Measurements from ENCODE around the gene TRIM66.

TRIM66 gene

GRCh38 chr11:8605971-8606563 is 76.4 kb downstream of the TRIM66 start:
- no peak for DNase-seq (ENCODE audit: low spot score)

GRCh38 chr11:8604078-8604723 is 78.3 kb downstream of the TRIM66 start:
- DNase-seq (ENCODE audit: low spot score): peak; percentile 8

- no peak for DNase-seq (ENCODE audit: low spot score)
These were observed 78.8 kb downstream of the TRIM66 start for GRCh38 chr11:8603696-8604077.

- no peak for DNase-seq (ENCODE audit: low spot score)
These were observed 80.9 kb downstream of the TRIM66 start for GRCh38 chr11:8601376-8602133.

- DNase-seq (ENCODE audit: low spot score): no peak
These were observed 84.0 kb downstream of the TRIM66 start for GRCh38 chr11:8598506-8598905.

GRCh38 chr11:8597182-8597581 is 85.3 kb downstream of the TRIM66 start:
- no peak for DNase-seq (ENCODE audit: low spot score)

GRCh38 chr11:8596504-8597046 is 85.9 kb downstream of the TRIM66 start:
- no peak for DNase-seq (ENCODE audit: low spot score)

GRCh38 chr11:8593935-8594909 is 88.2 kb downstream of the TRIM66 start, which contains the start of gene STK33:
TSS of gene STK33 (minus strand) at chr11:8594228. CDS start at chr11:8474905, 119,323 bp downstream.
- DNase-seq (ENCODE audit: low spot score): peak; percentile 1

- DNase-seq (ENCODE audit: low spot score): no peak
These were observed 89.0 kb downstream of the TRIM66 start for GRCh38 chr11:8593455-8593854.

GRCh38 chr11:8587915-8588314 is 94.5 kb downstream of the TRIM66 start:
- no peak for DNase-seq (ENCODE audit: low spot score)

- no peak for DNase-seq (ENCODE audit: low spot score)
These were observed 95.7 kb downstream of the TRIM66 start for GRCh38 chr11:8586805-8587204.

GRCh38 chr11:8586184-8586583 is 96.3 kb downstream of the TRIM66 start:
- no peak for DNase-seq (ENCODE audit: low spot score)

- no peak for DNase-seq (ENCODE audit: low spot score)
These were observed 98.0 kb downstream of the TRIM66 start for GRCh38 chr11:8584511-8584910.

- no peak for DNase-seq (ENCODE audit: low spot score)
These were observed 98.4 kb downstream of the TRIM66 start for GRCh38 chr11:8584082-8584481.

GRCh38 chr11:8581300-8581699 is 101.2 kb downstream of the TRIM66 start:
- DNase-seq (ENCODE audit: low spot score): no peak

GRCh38 chr11:8577791-8578581 is 104.5 kb downstream of the TRIM66 start:
- DNase-seq (ENCODE audit: low spot score): no peak

GRCh38 chr11:8574798-8575197 is 107.7 kb downstream of the TRIM66 start:
- no peak for DNase-seq (ENCODE audit: low spot score)

- DNase-seq (ENCODE audit: low spot score): no peak
These were observed 108.7 kb downstream of the TRIM66 start for GRCh38 chr11:8573777-8574176.

- no peak for DNase-seq (ENCODE audit: low spot score)
These were observed 114.8 kb downstream of the TRIM66 start for GRCh38 chr11:8567602-8568198.

- DNase-seq (ENCODE audit: low spot score): peak; percentile 46
These were observed 115.8 kb downstream of the TRIM66 start for GRCh38 chr11:8566613-8567210.
